Renal cortex interstitium (tissue), 11 donors: Measurements from ENCODE around the gene NMNAT2. TPM values are rescaled to one million over a fixed set of nuclear protein-coding genes. Genes with fewer than 3 reads are reported as not detected.

ENCODE experiments used
- DNase-seq, 11 donors: peaks; one replicate each; pipeline ENCODE4 v3.0.0-alpha.2; 2013; ENCODE audit warnings: low read depth in 9 of 11, low spot score in 4 of 11; ENCODE audit errors: extremely low read depth in 1 of 11
- polyA plus RNA-seq, 3 donors: library from polyadenylated mRNA; unstranded; fragments of 120-200 nt; gene quantifications; one replicate each; pipeline ENCODE4 v1.2.1, GENCODE V29; 2013; ENCODE audit not compliant: insufficient read length in 3 of 3

Gene NMNAT2
- polyA plus RNA-seq, 3 donors = 3.6 to 4.1 (median 4.1) TPM

- no peak for DNase-seq
These were observed 203.9 kb downstream of the NMNAT2 start for GRCh38 chr1:183214021-183214970.

- no peak for DNase-seq
These were observed 205.3 kb downstream of the NMNAT2 start for GRCh38 chr1:183212870-183213269.

- no peak for DNase-seq
These were observed 207.5 kb downstream of the NMNAT2 start for GRCh38 chr1:183210681-183211080.

- DNase-seq = no peak
These were observed 208.5 kb downstream of the NMNAT2 start for GRCh38 chr1:183209533-183210158.

- no peak for DNase-seq
These were observed 211.6 kb downstream of the NMNAT2 start for GRCh38 chr1:183206538-183207122.

- DNase-seq = no peak
These were observed 212.9 kb downstream of the NMNAT2 start for GRCh38 chr1:183205196-183205781.

GRCh38 chr1:183203094-183203493, 215.1 kb downstream of the NMNAT2 start:
- no peak for DNase-seq

GRCh38 chr1:183200451-183200850, 217.7 kb downstream of the NMNAT2 start:
- no peak for DNase-seq

GRCh38 chr1:183199304-183199703, 218.9 kb downstream of the NMNAT2 start:
- no peak for DNase-seq

GRCh38 chr1:183198463-183198862, 219.7 kb downstream of the NMNAT2 start:
- peak in 4 of 11 donors; percentile 31 to 65 (median 64) for DNase-seq

Other genes starting within 250 kb of the NMNAT2 start
- gene LAMC2, start 232.1 kb downstream of the NMNAT2 start, polyA plus RNA-seq = 1 to 10 TPM; 4.8 to 7.4 (median 6.0) TPM
- 10 to 100 TPM; 68.1 to 76.0 (median 71.4) TPM for gene SMG7, start 54.1 kb upstream of the NMNAT2 start, polyA plus RNA-seq
- gene NCF2, start 172.1 kb upstream of the NMNAT2 start, polyA plus RNA-seq = 1 to 10 TPM; 3.2 to 4.3 (median 4.2) TPM
- 100 to 1,000 TPM; 142 to 163 (median 162) TPM for gene ARPC5, start 217.4 kb upstream of the NMNAT2 start, polyA plus RNA-seq
- not detected for gene APOBEC4, start 234.9 kb upstream of the NMNAT2 start, polyA plus RNA-seq